Stimulated activated CD4-positive, alpha-beta T cell treated with anti-CD3 and anti-CD28 coated beads, Interleukin-12 subunit alpha, Interleukin-12 subunit beta, amount 100 ng/mL, for 24 hours (primary cell): ENCODE measurements around the gene GP1BA.

Experiments
- DNase-seq, 2 experiments: peaks; one replicate each; pipeline ENCODE4 v3.0.0-alpha.2; 2020; ENCODE audit warnings: low read depth in 2 of 2

GP1BA gene

GRCh38 chr17:4973256-4974114, 41.4 kb downstream of the GP1BA start:
- no peak for DNase-seq

- no peak for DNase-seq
Measured at GRCh38 chr17:4974115-4974670, 42.1 kb downstream of the GP1BA start.

GRCh38 chr17:4978726-4979125, 46.6 kb downstream of the GP1BA start:
- no peak for DNase-seq

- DNase-seq: no peak
Measured at GRCh38 chr17:4980644-4981216, 48.7 kb downstream of the GP1BA start.

- DNase-seq: no peak
Measured at GRCh38 chr17:4982305-4982704, 50.2 kb downstream of the GP1BA start.
